ENCODE data around the gene TAF1B.

DNA sequence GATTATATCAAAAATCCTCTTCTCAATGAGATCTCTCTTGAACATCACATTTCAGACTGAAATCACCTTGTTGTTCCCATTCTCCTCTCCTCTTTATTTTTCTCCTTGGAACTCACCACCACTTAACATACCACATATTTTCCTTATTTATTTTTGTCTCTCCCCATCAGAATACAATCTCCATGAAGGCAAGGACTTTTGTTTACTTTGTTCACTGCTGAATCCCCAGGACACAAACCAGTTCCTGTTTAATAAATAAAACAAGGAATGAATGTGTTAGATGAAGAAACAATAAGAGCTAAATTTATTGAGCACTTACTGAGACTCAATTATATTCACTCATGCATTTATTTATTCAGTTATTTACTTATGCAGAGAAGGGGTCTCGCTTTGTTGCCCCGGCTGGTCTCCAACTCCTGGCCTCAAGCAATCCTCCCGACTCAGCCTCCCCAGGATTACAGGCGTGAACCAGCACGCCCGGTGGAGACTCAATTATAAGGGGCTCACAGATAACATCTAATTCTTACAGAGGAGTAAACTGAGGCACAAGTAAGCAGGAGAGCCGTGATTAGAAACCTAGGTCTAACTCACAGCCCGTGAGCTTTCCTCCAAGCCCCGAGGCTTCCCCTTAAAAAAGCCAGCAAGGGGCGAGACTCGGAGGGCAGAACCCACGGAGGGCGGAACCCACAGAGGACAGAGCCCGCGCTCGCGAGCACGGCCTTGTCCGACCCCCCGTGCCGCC, 616 bp upstream of the TAF1B start:
- TF ChIP-seq, protein P1, sequence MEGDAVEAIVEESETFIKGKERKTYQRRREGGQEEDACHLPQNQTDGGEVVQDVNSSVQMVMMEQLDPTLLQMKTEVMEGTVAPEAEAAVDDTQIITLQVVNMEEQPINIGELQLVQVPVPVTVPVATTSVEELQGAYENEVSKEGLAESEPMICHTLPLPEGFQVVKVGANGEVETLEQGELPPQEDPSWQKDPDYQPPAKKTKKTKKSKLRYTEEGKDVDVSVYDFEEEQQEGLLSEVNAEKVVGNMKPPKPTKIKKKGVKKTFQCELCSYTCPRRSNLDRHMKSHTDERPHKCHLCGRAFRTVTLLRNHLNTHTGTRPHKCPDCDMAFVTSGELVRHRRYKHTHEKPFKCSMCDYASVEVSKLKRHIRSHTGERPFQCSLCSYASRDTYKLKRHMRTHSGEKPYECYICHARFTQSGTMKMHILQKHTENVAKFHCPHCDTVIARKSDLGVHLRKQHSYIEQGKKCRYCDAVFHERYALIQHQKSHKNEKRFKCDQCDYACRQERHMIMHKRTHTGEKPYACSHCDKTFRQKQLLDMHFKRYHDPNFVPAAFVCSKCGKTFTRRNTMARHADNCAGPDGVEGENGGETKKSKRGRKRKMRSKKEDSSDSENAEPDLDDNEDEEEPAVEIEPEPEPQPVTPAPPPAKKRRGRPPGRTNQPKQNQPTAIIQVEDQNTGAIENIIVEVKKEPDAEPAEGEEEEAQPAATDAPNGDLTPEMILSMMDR (conservative IDR thresholded peaks at IDR 0.05; ENCODE audit: low read depth, low read length) = no peak
- TF ChIP-seq EZH2 (IDR thresholded peaks at IDR 0.05; ENCODE audit: borderline replicate concordance, low read depth, low read length, poor library complexity, severe bottlenecking) = no peak
